B cell (primary cell): ENCODE data around the gene MAP3K12. TPM values are rescaled to one million over a fixed set of nuclear protein-coding genes. Genes with fewer than 3 reads are reported as not detected.

ENCODE experiments used
- ATAC-seq: fragments of 200-7000 bp; cut with Tn5 transposase; one replicate; pipeline ENCODE4 v1.10.0; 2021; ENCODE audit warnings: low read depth, mild to moderate bottlenecking, moderate number of reproducible peaks, moderate library complexity
- CTCF ChIA-PET: fragments of 350-600 bp; sonication (Branson Sonifier 250); formaldehyde crosslinking; loops from one replicate; lab custom pipeline; 2021; ENCODE audit warnings: antibody characterized with exemption, inconsistent platforms; lab: Charles Lee
- POLR2A ChIA-PET: fragments of 350-600 bp; sonication (Branson Sonifier 250); formaldehyde crosslinking; loops from one replicate; lab custom pipeline; 2021; ENCODE audit warnings: antibody characterized with exemption; lab: Charles Lee
- DNase-seq: peaks from one replicate; pipeline ENCODE4 v3.0.0; 2013
- H2AFZ ChIP-seq: 2 replicates; pipeline ENCODE4 v1.6.1; 2012; ENCODE audit warnings: mild to moderate bottlenecking, low read depth, low read length; ENCODE audit not compliant: insufficient read depth, poor library complexity, severe bottlenecking
- H3K27ac ChIP-seq, 2 donors: 1 replicate in 1 of 2; 2 replicates in 1 of 2; pipeline ENCODE4 v1.5.1; 2012 to 2013; ENCODE audit warnings: low read length in 2 of 2, mild to moderate bottlenecking in 2 of 2, moderate library complexity in 1 of 2
- H3K27me3 ChIP-seq, 4 experiments: fragments of 200-600 bp in 1 of 4; sonication (generic) in 1 of 4; replicated peaks in 1 of 4; 1 replicate in 2 of 4; 2 replicates in 2 of 4; pipeline versions ENCODE4 v1.6.1 to v1.7.0; 2013 to 2016; ENCODE audit warnings: low read length in 3 of 4, mild to moderate bottlenecking in 2 of 4, mixed read lengths in 1 of 4, moderate library complexity in 1 of 4; ENCODE audit not compliant: insufficient read depth in 4 of 4, control insufficient read depth in 3 of 4; ENCODE audit errors: control extremely low read depth in 1 of 4
- H3K36me3 ChIP-seq, 2 experiments: replicated peaks in 1 of 2; 1 replicate in 1 of 2; 2 replicates in 1 of 2; pipeline versions ENCODE4 v1.6.1 to v1.7.1; 2013; ENCODE audit warnings: low read length in 1 of 2; ENCODE audit not compliant: insufficient read depth in 2 of 2, control insufficient read depth in 1 of 2; ENCODE audit errors: control extremely low read depth in 1 of 2, extremely low read depth in 1 of 2
- H3K4me1 ChIP-seq, 2 donors: fragments of 200-600 bp in 1 of 2; sonication (generic) in 1 of 2; 1 replicate in 1 of 2; 2 replicates in 1 of 2; pipeline versions ENCODE4 v1.5.1 to v1.6.1; 2013 to 2017; ENCODE audit warnings: low read length in 2 of 2; ENCODE audit not compliant: control insufficient read depth in 2 of 2, insufficient read depth in 2 of 2
- H3K4me2 ChIP-seq: replicated peaks from 2 replicates; pipeline ENCODE3; 2012; ENCODE audit warnings: mild to moderate bottlenecking, low read depth, low read length; ENCODE audit not compliant: poor library complexity, severe bottlenecking
- H3K4me3 ChIP-seq, 5 experiments: fragments of 200-600 bp in 1 of 5; sonication (generic) in 1 of 5; 1 replicate in 3 of 5; 2 replicates in 2 of 5; pipeline versions ENCODE4 v1.5.1 to v1.7.0; 2011 to 2016; ENCODE audit warnings: low read length in 4 of 5, mild to moderate bottlenecking in 4 of 5, low read depth in 2 of 5, control low read depth in 1 of 5, moderate library complexity in 1 of 5; ENCODE audit not compliant: insufficient read depth in 1 of 5; ENCODE audit errors: control extremely low read depth in 1 of 5, extremely low read depth in 1 of 5
- H3K79me2 ChIP-seq: fragments of 200-600 bp; sonication (generic); one replicate; pipeline ENCODE4 v1.6.0; 2016; ENCODE audit warnings: low read length; ENCODE audit not compliant: control insufficient read depth, insufficient read depth
- H3K9ac ChIP-seq: fragments of 200-600 bp; sonication (generic); 2 replicates; pipeline ENCODE4 v1.6.1; 2017; ENCODE audit warnings: mild to moderate bottlenecking, low read length, moderate library complexity
- H3K9me3 ChIP-seq, 3 donors: one replicate each; pipeline versions ENCODE4 v1.6.1 to v1.7.1; 2013; ENCODE audit warnings: low read length in 2 of 3; ENCODE audit not compliant: control insufficient read depth in 2 of 3, insufficient read depth in 1 of 3; ENCODE audit errors: control extremely low read depth in 1 of 3
- H4K20me1 ChIP-seq: 2 replicates; pipeline ENCODE4 v1.6.0; 2012; ENCODE audit warnings: mild to moderate bottlenecking, low read length; ENCODE audit not compliant: insufficient read depth, control insufficient read depth, poor library complexity, severe bottlenecking
- H3K27ac Mint-ChIP-seq: one replicate; pipeline ENCODE4 v1.8.0; 2021; ENCODE audit warnings: mixed read lengths
- H3K27me3 Mint-ChIP-seq: one replicate; pipeline ENCODE4 v1.8.0; 2021; ENCODE audit warnings: mixed read lengths
- H3K4me1 Mint-ChIP-seq: one replicate; pipeline ENCODE4 v1.8.0; 2021; ENCODE audit warnings: mixed read lengths
- H3K4me3 Mint-ChIP-seq: one replicate; pipeline ENCODE4 v1.8.0; 2021; ENCODE audit warnings: mixed read lengths
- H3K9me3 Mint-ChIP-seq: one replicate; pipeline ENCODE4 v1.8.0; 2022; ENCODE audit warnings: mixed read lengths; ENCODE audit not compliant: insufficient read depth
- EZH2 ChIP-seq: IDR thresholded peaks from 2 replicates; pipeline ENCODE4 v1.6.1; 2012; ENCODE audit warnings: borderline replicate concordance, low read depth, mild to moderate bottlenecking, moderate library complexity, low read length; ENCODE audit not compliant: insufficient read depth, poor library complexity, severe bottlenecking
- WGBS: methylation state at CpG from one replicate; pipeline ENCODE4 v1.1.5; 2013; ENCODE audit warnings: missing lambda C conversion rate; ENCODE audit not compliant: insufficient coverage; 5-methylcytosine and 5-hydroxymethylcytosine counted together
- intact Hi-C: fragments of 100-400 bp; cut with micrococcal nuclease; formaldehyde crosslinking; loops from one replicate; pipeline ENCODE4 v1.10.0; 2022
- polyA plus RNA-seq: library from polyadenylated mRNA; depleted of rRNA; stranded (reverse); fragments of >200 nt; gene quantifications from 2 replicates; pipeline ENCODE4 v1.2.3, GENCODE V29; 2012
- total RNA-seq, 2 donors: library from RNA; stranded (reverse); fragments of 120-200 nt in 1 of 2; gene quantifications; 1 replicate in 1 of 2; 2 replicates in 1 of 2; pipeline versions ENCODE4 v1.2.3 to v1.2.4, GENCODE V29; 2013 to 2022
- TF ChIP-seq, protein P1 (sequence below): fragments of 200-600 bp; IDR thresholded peaks from one replicate; pipeline ENCODE4 v1.8.0; 2022; ENCODE audit warnings: antibody characterized with exemption, mild to moderate bottlenecking

The MAP3K12 gene
- total and polyA plus RNA-seq, 2 donors (not counting 1 experiment from before 2014, with no cell fraction given), result 15.0 to 17.0 TPM

DNA sequence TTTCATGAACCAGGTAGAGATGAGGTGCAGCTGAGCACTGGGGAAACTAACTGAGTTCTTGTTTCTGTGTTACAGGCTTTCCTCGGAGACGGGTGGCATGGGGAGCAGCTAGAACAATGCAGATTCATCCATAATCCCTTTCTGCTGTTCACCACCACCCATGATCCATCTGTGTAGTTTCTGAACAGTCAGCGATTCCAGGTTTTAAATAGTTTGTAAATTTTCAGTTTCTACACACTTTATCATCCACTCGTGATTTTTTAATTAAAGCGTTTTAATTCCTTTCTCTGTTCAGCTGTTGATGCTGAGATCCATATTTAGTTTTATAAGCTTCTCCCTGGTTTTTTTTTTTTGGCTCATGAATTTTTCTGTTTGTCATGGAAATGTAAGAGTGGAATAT is 19.9 kb downstream of the MAP3K12 start:
- H3K4me1 Mint-ChIP-seq, result peaks cover 7% of the 10 kb centered on the region
- Histone ChIP-seq H4K20me1 (peaks cover 85% of the 10 kb centered on the region), H3K4me3 (no peak overlapping the region), H2AFZ (no peak overlapping the region), H3K27ac (peak overlapping the region in 1 of 2 donors; percentile 31), H3K4me1 (no peaks in the 10 kb centered on the region), H3K27me3 (no peaks in the 10 kb centered on the region), H3K9me3 (no peaks in the 10 kb centered on the region), H3K36me3 (peaks cover 2 to 75% of the 10 kb centered on the region in 2 experiments), H3K4me2 (no peak overlapping the region), H3K9ac (no peak overlapping the region), H3K79me2 (peaks cover 12% of the 10 kb centered on the region)
- WGBS, result no CpG with 5 or more reads among the region's 5 CpGs
- ChIA-PET POLR2A (interaction anchor here (0.6 kb wide), 1 partner anchor 147 kb away, joined by 3 read pairs; the partner anchor contains the start of gene ATF7), CTCF (interaction anchor here (0.6 to 3.9 kb wide), 4 partner anchors 13 to 40 kb away, joined by 3 to 22 read pairs (median 4); partner anchors contain the start of gene NPFF)
- no peaks in the 10 kb centered on the region for H3K27me3 Mint-ChIP-seq
- no peak overlapping the region for H3K4me3 Mint-ChIP-seq
- no peak for TF ChIP-seq EZH2
- TF ChIP-seq, protein P1, sequence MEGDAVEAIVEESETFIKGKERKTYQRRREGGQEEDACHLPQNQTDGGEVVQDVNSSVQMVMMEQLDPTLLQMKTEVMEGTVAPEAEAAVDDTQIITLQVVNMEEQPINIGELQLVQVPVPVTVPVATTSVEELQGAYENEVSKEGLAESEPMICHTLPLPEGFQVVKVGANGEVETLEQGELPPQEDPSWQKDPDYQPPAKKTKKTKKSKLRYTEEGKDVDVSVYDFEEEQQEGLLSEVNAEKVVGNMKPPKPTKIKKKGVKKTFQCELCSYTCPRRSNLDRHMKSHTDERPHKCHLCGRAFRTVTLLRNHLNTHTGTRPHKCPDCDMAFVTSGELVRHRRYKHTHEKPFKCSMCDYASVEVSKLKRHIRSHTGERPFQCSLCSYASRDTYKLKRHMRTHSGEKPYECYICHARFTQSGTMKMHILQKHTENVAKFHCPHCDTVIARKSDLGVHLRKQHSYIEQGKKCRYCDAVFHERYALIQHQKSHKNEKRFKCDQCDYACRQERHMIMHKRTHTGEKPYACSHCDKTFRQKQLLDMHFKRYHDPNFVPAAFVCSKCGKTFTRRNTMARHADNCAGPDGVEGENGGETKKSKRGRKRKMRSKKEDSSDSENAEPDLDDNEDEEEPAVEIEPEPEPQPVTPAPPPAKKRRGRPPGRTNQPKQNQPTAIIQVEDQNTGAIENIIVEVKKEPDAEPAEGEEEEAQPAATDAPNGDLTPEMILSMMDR, result no peak
- no peaks in the 10 kb centered on the region for H3K9me3 Mint-ChIP-seq
- no peak for DNase-seq
- no peak overlapping the region for H3K27ac Mint-ChIP-seq
- no peak for ATAC-seq
- intact Hi-C loops, result no loop called here

DNA sequence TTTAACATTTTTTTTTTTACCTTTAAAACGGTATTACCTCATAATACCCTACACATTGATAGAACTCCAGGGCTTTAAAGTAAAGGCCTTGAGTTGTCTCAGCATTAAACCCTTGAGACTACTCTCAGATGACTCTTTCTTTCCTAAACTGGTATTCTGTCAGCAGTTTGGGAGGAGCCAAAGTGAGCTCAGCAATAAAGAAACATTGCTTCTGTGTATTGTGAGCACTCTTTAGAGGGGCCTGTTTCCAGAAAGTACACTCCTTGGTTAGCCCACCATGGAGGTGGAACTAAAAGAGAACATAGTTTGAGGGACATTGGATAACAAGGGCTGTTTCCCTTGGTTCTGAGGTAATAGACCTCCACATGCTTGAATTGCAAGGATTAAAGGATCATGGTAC is 20.4 kb downstream of the MAP3K12 start:
- ChIA-PET CTCF (interaction anchor here (1.2 to 3.9 kb wide), 3 partner anchors 15 to 41 kb away, joined by 3 to 22 read pairs (median 3); partner anchors contain the start of gene NPFF), POLR2A (interaction anchor here (0.6 kb wide), 1 partner anchor 147 kb away, joined by 3 read pairs; the partner anchor contains the start of gene ATF7)
- Mint-ChIP-seq H3K27ac (no peak overlapping the region), H3K4me3 (no peak overlapping the region), H3K9me3 (no peaks in the 10 kb centered on the region), H3K27me3 (no peaks in the 10 kb centered on the region), H3K4me1 (peaks cover 7% of the 10 kb centered on the region)
- Histone ChIP-seq H3K4me1 (no peaks in the 10 kb centered on the region), H3K27ac (peak overlapping the region in 1 of 2 donors; percentile 31), H2AFZ (no peak overlapping the region), H3K36me3 (peaks cover 6 to 77% of the 10 kb centered on the region in 2 experiments), H3K9me3 (no peaks in the 10 kb centered on the region), H3K79me2 (peaks cover 12% of the 10 kb centered on the region), H3K4me3 (no peak overlapping the region), H3K9ac (no peak overlapping the region), H4K20me1 (peaks cover 89% of the 10 kb centered on the region), H3K4me2 (no peak overlapping the region), H3K27me3 (no peaks in the 10 kb centered on the region)
- ATAC-seq (no peak), DNase-seq (no peak)
- intact Hi-C loops, result no loop called here
- no CpG with 5 or more reads among the region's 1 CpG for WGBS
- TF ChIP-seq EZH2, result no peak
- TF ChIP-seq, protein P1, result no peak
